GM15510 (cell line): ENCODE data around the gene IGFBPL1.

Source experiments
- POLR2A ChIP-seq: IDR thresholded peaks from 3 replicates; pipeline ENCODE4 v1.6.1; 2011; ENCODE audit warnings: borderline replicate concordance; ENCODE audit not compliant: insufficient read length; ENCODE audit errors: extremely low read depth

Gene IGFBPL1

GRCh38 chr9:38437193-38437823 lies 13.1 kb upstream of the IGFBPL1 start:
- TF ChIP-seq POLR2A: no peak

DNA sequence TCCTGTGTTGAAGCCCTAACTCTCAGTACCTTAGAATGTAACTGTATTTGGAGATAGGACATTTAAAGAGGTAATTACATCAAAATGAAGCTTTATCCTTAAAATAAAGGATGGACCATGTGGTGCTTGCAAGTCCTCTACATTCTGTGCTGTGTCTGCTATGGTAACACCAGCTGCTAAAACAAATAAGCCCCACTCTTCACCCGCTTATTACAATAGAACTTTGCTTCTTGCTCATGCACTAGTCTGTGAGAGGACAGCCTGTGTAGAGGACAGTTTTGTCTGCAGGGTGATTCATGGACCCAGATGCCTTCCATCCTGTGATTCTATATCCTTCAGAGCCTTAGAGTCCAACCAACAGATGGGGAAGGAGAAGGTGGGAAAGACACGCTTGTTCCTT lies 12.5 kb upstream of the IGFBPL1 start:
- TF ChIP-seq POLR2A: no peak

GRCh38 chr9:38435521-38435920 lies 11.3 kb upstream of the IGFBPL1 start:
- TF ChIP-seq POLR2A: no peak

- no peak for TF ChIP-seq POLR2A
These were observed 10.6 kb upstream of the IGFBPL1 start for GRCh38 chr9:38434853-38435252.

GRCh38 chr9:38434365-38434764 lies 10.1 kb upstream of the IGFBPL1 start:
- no peak for TF ChIP-seq POLR2A

DNA sequence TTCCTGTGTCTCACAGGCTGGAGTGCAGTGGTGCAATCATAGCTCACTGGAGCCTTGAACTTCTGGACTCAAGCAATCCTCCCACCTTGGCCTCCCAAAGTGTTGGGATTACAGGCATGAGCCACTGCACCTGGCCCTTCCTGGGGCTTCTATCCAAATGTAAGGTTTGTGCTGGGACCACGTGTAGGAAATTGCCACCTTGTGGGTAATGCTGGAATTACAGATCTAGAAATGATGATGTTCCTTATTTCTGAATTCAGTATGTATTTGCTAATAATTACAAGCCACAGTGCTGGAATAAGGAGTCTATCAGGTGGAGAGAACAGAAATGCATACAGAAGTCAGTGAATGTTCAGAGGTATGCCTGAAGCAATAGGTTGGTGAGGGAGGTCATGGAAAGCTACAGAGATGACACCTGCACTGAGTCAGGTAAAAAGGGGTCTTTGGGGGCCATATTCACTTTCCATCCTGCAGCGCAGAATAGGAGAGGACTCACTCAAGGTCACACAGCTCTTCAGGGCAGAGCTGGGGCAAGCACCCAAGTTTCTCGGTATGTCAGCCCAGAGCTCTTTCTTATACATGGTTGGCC lies 8.8 kb upstream of the IGFBPL1 start:
- no peak for TF ChIP-seq POLR2A

GRCh38 chr9:38431116-38431515 lies 6.9 kb upstream of the IGFBPL1 start:
- no peak for TF ChIP-seq POLR2A

GRCh38 chr9:38428062-38428461 lies 3.8 kb upstream of the IGFBPL1 start:
- TF ChIP-seq POLR2A: no peak

DNA sequence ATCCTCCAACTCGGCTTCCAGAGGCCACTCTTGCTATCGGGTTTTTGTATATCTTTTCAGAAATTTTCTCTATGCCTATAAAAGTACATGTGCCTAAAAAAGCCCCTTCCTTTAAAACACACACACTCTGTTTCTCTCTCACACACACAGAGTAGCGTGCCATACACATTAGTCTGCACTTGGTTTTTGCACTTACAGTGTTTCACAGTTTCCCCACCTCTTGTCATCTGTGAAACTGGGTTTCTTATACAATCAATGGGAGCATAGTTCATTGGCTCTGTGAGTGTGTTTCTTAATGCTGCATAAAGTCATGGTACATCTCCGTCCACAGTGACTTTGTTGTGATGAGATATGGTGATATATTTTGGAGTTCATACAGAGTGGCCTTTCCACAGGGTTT lies 664 bp upstream of the IGFBPL1 start:
- no peak for TF ChIP-seq POLR2A

- no peak for TF ChIP-seq POLR2A
These were observed 831 bp downstream of the IGFBPL1 start for GRCh38 chr9:38423273-38423972.

GRCh38 chr9:38422555-38423260 lies 1.5 kb downstream of the IGFBPL1 start:
- TF ChIP-seq POLR2A: no peak

DNA sequence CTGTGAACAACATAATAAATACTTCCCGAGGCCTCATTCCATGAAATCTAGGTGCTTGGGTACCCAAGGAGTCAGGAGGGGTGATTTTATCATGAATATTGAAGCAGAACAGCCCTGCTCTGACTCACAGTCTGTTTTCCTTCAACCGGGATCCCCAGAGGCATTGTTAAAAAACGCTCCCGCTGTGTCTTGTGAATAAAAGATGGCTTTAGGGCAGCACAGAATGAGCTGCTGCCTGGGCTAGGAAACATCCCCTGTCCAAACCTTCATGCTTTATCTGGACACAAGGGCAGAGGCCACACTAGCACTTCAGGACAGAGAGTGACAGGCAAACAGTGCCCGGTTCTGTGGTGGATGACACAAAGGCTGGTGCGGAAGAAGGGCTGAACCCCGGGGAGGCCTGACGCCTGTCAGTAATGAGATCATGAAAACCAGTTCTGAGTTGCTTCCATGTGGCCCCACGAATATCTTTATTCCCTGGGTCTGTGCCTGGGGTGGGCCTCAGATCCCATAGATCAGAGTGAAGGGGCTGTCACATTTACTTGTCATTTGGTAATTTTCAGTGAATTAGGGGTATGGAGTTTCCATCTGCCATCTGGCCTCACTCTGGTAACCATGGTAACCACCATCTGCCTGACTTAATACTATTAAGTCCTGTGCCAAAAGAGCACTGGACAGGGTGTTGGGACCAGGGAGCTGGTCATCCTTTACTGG lies 2.6 kb downstream of the IGFBPL1 start:
- no peak for TF ChIP-seq POLR2A

- no peak for TF ChIP-seq POLR2A
These were observed 5.1 kb downstream of the IGFBPL1 start for GRCh38 chr9:38419181-38419580.

- TF ChIP-seq POLR2A: no peak
These were observed 5.9 kb downstream of the IGFBPL1 start for GRCh38 chr9:38418366-38418765.
